GM18909 (cell line): Measurements from ENCODE around the gene MON1A.
"Not testable (repeated sequence)": the region's sequence is repeated elsewhere in the genome, so short reads cannot be mapped to it uniquely, and the experiment has no call there.

ENCODE experiments used
- ATAC-seq: cut with Tn5 transposase; IDR thresholded peaks from one replicate; pipeline ENCODE4 v1.9.1; 2021; ENCODE audit warnings: mild to moderate bottlenecking; ENCODE audit not compliant: unreplicated experiment, poor library complexity

Gene MON1A, protein sequence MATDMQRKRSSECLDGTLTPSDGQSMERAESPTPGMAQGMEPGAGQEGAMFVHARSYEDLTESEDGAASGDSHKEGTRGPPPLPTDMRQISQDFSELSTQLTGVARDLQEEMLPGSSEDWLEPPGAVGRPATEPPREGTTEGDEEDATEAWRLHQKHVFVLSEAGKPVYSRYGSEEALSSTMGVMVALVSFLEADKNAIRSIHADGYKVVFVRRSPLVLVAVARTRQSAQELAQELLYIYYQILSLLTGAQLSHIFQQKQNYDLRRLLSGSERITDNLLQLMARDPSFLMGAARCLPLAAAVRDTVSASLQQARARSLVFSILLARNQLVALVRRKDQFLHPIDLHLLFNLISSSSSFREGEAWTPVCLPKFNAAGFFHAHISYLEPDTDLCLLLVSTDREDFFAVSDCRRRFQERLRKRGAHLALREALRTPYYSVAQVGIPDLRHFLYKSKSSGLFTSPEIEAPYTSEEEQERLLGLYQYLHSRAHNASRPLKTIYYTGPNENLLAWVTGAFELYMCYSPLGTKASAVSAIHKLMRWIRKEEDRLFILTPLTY

DNA sequence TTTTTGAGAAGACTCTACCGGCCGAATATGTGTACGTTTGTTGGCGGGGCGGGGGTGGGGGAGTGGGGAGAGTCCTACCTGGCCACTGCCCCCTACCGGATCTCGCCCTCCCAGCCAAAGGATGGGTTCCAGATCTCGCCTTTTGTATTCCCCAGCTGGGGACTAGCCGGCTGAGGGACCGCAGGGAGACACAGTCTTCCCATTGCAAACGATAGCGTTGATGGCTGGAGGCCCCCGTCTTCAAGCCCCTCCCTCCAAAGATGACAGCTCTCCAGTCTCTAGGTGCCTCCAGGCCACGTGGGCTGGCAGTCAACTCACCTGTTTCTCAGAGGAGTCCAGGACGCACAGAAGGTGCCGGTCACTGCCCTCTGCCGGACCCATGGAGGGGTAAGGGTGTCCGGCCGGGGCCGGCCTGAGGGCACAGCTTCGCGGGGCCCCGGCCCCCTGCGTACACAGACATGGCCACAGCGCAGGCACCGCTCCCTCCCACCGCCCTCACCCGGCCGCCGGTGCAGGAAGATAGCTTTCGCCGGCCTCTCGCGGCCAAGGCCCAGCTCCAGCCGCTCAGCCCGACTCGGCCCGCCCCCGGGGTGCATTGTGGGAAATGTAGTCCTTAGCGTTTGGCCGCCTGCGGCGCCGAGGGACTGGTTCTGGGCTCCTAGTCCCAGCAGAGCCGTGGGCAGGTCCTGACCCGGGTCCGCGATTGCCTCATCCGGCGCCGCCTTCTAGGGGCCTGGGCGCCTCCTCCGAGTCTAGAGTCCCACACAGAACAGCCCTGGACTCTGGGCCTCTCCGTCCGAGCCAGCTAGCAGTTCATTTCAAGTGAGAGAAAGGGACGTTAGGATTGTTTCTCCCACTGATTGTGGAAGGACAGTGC lies at the start of gene MON1A:
TSS of gene MON1A (minus strand) at position 521 of the 877 bp plus-strand sequence. CDS start 16,465 bp downstream, outside the sequence.
- peak; percentile 84 for ATAC-seq

DNA sequence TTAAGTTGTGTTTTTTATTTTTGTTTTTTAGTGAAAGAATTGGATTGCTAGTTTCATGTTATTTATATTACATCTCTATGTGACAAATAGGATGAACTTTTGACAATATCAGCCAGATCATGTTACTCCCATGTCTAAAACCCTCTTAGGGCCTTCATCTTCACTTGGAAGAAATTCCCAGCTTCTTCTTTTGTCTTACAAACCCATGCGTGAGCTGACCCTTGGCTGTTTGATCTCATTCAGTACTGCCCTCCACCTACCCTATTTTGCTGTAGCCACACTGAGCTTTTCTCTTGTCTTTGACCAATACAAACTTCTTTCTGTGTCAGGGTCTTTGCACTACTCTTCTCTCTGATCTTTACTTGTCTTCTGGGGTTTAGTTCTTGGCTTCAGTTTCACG lies 47.3 kb upstream of the MON1A start:
- no peak for ATAC-seq

DNA sequence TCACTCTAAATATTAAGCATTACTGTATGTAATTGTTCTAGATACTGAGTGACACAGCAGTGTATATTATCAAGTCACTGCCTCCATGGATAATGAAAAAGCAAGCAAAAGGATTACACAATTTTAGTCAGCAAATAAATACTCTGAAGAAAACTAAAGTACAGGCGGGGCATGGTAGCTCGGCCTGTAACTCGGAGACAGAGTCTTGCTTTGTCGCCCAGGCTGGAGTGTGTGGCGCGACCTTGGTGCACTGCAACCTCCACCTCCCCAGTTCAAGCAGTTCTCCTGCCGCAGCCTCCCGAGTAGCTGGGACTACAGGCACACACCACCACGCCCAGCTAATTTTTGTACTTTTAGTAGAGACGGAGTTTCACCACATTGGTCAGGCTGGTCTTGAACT lies 43.0 kb upstream of the MON1A start:
- no peak for ATAC-seq

DNA sequence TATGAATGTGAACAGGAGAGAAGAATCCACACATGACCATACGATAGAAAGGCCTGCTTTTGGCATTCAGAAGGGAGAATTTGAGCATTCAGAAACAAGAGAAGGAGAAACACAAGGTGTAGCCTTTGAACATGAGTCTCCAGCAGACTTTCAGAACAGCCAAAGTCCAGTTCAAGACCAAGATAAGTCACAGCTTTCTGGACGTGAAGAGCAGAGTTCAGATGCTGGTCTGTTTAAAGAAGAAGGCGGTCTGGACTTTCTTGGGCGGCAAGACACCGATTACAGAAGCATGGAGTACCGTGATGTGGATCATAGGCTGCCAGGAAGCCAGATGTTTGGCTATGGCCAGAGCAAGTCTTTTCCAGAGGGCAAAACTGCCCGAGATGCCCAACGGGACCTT lies 38.7 kb upstream of the MON1A start:
- ATAC-seq, result no peak

DNA sequence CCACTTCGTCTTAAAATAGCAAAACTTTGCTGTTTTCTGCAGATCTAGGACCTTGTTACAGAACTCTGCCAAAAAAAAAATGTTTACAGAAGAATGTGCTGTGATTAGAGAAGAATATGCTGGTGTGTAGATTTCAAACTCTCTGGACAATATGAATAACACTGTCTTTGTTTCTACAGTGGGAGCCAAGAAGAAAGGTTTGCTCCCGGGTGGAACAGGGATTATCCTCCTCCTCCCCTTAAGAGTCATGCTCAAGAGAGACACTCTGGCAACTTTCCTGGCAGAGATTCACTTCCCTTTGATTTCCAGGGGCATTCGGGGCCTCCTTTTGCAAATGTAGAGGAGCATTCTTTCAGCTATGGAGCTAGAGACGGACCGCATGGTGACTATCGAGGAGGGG lies 37.7 kb upstream of the MON1A start:
- ATAC-seq, result no peak

DNA sequence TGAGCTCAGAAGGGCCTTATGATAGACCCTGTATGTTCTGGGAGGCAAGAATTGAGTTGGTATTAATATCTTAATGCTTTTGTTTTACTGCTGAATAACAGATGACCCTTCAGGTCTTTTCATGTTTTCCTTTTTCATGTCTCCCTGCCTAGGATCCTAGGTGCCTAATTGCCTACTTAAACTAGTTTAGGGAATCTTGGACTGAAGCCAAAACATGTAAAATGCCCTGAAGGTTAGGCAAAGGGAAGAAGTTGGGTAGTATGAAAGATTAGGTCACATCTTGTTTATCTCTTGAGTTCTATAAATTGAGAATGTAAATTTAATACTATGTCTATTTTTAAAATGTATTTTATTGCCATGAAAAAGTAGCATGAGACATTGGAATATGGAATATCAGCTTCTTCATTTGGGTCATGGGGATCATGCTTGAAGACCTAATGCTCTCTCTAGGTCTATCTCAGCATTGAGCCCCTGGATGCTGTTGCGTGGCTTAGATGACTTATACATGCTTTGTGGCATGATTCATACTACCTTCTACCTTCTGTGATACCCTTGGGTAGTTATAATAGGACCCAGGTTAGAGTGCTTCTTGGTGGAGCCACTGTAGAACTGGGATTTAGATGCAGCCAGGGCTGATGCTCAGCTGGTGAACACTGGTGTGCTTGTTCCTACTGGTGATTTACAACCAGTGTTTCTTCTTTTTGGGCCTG lies 36.8 kb upstream of the MON1A start:
- ATAC-seq, result no peak

DNA sequence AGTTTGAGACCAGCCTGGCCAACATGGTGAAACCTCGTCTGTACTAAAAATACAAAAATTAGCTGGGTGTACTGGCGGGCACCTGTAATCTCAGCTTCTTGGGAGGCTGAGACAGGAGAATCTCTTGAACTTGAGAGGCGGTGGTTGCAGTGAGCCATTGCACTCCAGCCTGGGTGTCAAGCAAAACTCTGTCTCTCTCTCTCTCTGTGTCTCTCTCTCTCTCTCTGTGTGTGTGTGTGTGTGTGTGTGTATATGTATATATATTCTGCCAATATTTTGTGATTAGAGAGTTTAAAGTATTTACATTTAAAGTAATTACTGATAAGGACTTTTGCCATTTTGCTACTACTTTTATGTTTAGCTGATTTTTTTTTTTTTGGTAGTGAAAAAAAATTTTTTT lies 26.0 kb upstream of the MON1A start:
- no peak for ATAC-seq

DNA sequence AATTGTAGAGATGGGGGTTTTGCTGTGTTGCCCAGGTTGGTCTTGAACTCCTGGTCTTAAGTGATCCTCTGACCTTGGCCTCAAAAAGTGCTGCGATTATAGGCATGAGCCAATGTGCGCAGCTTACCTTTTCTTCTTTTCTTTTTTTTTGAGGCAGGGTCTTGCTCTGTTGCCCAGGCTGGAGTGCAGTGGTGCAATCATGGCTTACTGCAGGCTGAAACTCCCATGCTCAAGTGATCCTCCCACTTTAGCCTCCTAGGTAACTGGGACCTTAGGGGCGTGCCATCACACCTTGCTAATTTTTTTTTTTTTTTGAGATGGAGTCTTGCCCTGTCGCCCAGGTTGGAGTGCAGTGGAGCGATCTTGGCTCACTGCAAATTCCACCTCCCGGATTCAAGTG lies 23.3 kb upstream of the MON1A start:
- no peak for ATAC-seq

DNA sequence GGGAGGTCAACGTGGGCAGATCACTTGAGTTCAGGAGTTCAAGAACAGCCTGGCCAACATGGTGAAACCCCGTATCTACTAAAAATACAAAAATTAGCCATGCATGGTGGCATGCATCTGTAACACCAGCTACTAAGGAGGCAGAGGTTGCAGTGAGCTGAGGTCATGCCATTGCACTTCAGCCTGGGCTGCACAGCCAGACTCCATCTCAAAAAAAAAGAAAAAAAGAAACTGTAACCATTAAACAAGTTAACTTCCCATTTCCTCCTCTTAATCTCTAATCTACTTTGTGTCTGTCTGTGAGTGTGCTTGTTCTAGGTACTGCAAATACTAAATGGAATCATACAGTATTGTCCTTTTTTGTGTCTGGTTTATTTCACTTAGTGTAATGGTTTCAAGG lies 13.0 kb upstream of the MON1A start:
- ATAC-seq, result no peak

DNA sequence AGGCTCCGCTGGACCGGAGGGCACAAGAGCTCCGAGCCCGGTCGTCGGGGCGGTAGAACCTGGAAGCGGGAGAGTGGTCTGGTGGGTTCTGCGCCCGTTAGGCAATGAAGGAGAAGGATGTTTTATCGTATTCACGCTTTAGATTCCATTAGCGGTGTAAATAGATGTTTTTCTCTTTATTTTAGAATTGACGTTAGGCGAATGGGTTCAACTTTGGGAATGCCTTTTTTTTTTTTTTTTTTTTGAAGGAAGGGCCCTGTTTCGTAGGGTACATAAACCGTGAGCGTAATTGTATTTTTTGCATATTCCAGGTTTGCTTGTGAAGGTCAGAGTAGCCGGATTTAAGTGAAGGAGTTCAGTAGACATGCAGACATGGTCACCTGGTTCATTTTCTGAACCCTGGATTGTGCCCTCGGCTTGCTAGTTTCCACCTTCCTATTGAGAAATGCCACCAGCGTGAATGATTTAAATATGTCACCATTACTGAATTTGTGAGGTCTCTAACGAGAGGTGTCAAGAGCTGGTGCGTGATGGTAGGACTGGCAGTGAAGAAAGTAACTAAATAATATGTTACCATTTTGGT lies 11.1 kb upstream of the MON1A start:
- no peak for ATAC-seq

DNA sequence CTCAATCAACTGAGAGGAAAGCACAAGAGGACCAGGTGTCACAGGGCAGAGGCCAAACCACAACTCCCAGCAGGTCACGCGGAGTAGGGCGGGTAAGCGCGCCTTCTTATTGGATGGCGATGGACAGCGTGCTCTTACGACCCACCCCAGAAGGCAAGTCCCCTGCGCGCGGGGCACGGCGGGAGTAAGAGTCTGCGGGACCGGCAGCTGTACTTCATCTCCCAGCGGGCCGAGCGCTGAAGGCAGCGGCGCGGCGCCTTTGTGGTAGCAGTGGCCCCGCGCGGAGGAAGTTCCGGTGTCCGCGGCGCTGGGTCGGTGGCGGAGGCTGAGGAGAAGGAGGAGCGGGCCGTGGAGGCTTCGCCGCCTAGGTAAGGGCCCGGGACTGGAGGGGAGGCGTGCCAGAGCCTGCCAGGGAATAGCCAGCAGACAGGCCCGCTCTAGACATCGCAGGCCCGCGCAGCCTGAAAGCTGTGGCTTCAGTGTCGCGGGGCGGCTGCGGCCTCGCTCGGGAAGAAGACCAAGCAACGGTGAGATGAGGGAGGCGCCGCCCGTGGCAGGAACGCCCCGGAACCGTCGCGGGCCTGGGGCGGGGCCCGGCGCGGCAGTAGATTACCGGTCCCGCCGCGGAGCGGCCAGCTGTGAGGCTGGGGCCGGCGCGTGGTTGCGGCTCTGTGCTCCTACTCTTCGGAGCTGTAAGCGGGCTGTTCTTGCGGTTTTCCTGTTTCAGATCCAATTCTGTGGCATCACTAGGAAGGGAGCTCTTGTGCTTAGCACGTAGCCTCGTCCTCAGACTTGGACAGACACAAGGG lies 10.5 kb upstream of the MON1A start, which contains the start of gene RBM6:
TSS of gene RBM6 (plus strand) at position 293 of the 809 bp plus-strand sequence. CDS start 22,492 bp downstream, outside the sequence.
- ATAC-seq, result peak; percentile 93

DNA sequence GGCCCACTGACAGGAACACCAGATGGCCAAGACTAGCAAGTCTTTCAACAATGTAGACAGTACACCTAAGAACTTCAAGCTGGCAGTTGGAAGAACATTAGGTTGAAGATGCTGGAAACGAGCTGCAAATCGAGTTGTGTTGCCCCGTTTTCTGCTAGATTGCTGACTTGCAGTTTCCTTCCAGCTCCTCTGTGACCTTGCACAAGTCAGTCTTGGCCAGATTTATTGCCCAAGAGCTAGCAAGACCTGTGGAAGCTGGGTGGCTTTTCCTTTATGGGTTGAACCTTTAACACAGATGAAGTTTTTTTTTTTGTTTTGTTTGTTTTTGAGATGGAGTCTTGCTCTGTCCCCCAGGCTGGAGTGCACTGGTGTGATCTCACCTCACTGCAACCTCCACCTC lies 7.5 kb upstream of the MON1A start:
- no peak for ATAC-seq

DNA sequence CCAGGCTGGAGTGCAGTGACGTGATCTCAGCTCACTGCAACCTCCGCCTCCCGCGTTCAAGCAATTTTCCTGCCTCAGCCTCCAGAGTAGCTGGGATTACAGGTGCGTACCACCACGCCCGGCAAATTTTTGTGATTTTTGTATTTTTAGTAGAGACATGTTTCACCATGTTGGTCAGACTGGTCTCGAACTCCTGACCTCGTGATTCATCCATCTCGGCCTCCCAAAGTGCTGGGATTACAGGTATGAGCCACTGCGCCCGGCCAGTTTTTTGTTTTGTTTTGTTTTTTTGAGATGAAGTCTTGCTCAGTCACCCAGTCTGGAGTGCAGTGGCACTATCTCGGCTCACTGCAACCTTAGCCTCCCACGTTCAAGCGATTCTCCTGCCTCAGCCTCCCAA lies 2.7 kb upstream of the MON1A start:
- not testable (repeated sequence) for ATAC-seq

DNA sequence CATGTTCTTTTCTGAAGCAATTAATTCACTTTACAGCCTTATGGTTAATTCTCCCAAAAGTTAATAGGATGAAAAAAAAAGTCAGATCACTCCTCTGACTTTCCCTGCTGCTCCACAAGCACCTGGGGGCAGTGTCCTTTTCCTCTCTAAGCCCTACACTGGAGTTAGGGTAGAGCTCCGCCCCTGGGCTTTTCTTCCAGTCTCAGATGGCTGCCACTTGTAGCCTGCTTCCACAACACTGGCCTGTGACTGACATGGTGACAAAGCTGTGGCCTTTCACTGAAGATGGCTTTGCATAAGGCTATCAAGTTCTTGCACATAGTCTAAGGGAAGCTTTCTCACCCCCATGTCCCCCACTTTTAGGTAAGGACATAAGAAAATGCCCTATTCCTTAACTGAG lies 1.3 kb upstream of the MON1A start:
- no peak for ATAC-seq

DNA sequence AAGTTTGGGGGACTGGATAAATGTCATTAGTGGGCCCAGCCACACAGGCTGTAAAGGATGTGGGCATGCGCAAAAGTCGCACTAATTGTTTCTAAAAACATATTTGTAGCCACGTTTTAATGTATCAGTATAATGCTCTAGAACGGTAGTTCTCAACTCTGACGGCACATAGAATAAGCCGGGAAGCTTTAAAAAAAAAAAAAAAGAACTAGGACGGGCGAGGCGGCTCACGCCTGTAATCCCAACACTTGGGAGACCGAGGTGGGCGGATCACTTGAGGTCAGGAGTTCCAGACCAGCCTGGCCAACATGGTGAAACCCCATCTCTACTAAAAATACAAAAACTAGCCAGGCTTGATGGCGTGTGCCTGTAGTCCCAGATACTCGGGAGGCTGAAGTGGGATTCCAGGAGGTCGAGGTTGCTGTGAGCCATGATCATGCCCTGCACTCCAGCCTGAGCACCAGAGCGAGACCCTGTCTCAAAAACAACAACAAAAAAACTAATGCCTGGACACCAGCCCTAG lies 618 bp upstream of the MON1A start:
- ATAC-seq, result no peak

DNA sequence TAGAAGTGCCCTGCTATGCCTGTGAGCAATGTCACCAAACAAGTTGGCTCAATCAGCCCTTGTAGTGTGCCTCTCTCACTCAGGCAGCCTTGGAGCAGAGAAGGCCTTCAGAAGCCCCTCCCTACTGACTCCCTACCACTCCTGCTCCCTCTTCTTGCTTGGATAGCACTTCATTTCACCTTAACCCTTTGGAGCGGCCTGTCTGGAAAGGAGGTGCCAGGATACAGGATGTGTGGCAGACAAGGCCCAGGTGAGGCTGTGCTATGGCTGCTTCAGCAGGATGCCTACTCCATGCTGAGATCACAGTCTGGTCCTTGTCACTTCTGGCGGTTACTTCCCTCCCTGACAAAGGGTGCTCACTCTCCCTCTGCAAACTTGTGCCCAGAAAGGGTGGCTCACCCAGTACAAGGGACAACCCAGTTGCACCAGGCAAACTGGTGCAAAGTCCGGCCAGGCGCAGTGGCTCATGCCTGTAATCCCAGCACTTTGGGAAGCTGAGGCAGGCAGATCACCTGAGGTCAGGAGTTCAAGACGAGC lies 1.1 kb downstream of the MON1A start:
- no peak for ATAC-seq

DNA sequence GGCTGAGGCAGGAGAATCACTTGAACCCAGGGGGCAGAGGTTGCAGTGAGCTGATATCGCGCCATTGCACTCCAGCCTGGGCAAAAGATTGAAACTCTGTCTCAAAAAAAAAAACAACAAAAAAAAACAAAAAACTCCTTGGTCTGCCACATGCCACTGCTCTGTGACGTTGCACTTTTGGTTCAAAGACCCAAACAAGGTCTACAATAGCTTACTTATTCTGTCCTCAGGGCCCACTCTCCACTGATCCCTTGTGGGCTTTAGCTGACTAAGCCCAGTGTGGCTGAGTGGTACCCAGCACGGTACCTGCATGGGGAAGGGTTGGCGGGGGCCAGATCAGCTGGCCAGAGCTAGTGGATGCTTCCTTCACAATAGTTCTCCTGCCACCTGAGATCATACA lies 1.8 kb downstream of the MON1A start:
- no peak for ATAC-seq

DNA sequence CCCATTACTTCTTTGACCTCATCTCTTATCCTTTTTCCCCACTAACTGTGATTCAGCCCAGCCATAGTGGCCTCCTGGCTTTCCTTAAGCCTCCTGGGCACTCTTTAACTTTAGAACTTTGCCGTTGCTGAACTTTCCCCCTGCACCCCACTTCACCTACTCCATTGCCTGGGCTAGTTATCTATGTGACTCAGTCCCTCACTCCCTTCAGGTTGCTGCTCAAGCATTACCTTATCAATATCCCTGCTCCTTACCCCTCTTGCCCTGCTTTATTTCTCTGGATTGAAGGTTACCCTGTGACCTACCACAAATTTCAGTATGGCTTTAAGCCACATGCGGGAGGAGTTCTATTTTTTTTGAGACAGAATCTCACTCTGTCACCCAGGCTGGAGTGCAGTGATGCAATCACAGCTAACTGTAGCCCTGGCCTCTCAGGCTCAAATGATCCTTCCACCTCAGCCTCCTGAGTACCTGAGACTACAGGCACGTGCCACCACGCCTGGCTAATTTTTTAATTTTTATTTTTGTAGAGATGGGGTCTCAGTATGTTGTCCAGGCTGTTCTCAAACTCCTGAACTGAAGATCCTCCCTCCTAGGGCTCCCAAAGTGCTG lies 3.4 kb downstream of the MON1A start:
- ATAC-seq, result no peak
